Measurements from ENCODE around the gene ZNF747. TPM values are rescaled to one million over a fixed set of nuclear protein-coding genes. Genes with fewer than 3 reads are reported as not detected.

Gene ZNF747
- total RNA-seq, 1 donor from 2014 or later, result 21.6 TPM

DNA sequence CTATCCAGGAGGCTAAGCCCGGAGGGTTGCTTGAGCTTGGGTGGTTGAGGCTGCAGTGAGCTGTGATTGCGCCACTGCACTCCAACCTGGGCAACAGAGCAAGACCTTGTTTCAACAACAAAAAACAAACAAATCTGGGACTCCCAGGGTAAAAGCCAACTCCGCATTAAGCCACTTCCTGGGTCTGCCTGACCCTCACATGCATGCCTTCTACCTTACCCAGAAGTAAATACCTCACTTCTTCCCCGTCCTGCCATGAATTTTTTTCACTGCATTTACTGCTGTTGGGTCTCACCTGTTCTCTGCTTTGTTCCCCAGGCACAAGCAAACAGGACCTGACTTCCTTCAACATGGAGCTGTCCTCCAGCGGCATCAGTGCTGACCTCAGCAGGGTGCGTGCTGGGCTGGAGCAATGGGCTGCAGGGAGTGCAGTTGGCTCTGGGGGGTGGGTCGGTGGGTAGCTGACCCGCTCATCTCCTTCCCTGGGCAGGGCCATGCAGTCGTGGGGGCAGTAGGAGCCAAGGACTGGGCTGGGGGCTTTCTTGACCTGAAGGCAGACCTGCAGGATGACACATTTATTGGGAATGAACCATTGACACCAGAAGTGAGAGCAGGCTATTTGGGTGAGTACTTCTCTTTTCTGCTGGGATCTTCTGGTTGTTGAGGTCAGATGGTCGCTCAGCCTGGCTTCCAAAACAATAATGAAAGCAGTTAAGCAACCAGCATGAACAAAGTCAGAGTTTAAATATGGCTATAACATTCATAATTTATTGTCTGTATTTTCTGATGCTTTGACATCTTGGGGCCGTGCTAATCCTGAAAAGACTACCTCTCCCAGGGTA, 45.7 kb downstream of the ZNF747 start:
- H3K4me3 Mint-ChIP-seq, result no peak overlapping the region
- H3K36me3 Mint-ChIP-seq (ENCODE audit: low read depth), result peaks cover 71% of the 10 kb centered on the region
- peak overlapping the region; percentile 44 for H3K27ac Mint-ChIP-seq
- POLR2A ChIA-PET, result interaction anchor here (0.6 to 2.9 kb wide), 8 partner anchors 16 to 105 kb away, joined by 4 to 10 read pairs (median 6); partner anchors contain the start of gene ITGAL
- TF ChIP-seq, protein P1, sequence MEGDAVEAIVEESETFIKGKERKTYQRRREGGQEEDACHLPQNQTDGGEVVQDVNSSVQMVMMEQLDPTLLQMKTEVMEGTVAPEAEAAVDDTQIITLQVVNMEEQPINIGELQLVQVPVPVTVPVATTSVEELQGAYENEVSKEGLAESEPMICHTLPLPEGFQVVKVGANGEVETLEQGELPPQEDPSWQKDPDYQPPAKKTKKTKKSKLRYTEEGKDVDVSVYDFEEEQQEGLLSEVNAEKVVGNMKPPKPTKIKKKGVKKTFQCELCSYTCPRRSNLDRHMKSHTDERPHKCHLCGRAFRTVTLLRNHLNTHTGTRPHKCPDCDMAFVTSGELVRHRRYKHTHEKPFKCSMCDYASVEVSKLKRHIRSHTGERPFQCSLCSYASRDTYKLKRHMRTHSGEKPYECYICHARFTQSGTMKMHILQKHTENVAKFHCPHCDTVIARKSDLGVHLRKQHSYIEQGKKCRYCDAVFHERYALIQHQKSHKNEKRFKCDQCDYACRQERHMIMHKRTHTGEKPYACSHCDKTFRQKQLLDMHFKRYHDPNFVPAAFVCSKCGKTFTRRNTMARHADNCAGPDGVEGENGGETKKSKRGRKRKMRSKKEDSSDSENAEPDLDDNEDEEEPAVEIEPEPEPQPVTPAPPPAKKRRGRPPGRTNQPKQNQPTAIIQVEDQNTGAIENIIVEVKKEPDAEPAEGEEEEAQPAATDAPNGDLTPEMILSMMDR (IDR thresholded peaks at IDR 0.05), result no peak
- ATAC-seq (ENCODE audit: low read depth), result no peak
- intact Hi-C loops (cut with micrococcal nuclease), result loop anchor here (2.0 kb wide), 1 partner anchor 16 kb away; the partner anchor contains the start of gene ITGAL
- CTCF ChIA-PET, result no interaction called here
- H3K4me1 Mint-ChIP-seq, result peaks cover 4% of the 10 kb centered on the region
- no peaks in the 10 kb centered on the region for H3K27me3 Mint-ChIP-seq
- H3K9me3 Mint-ChIP-seq, result no peaks in the 10 kb centered on the region
- no peak for DNase-seq

DNA sequence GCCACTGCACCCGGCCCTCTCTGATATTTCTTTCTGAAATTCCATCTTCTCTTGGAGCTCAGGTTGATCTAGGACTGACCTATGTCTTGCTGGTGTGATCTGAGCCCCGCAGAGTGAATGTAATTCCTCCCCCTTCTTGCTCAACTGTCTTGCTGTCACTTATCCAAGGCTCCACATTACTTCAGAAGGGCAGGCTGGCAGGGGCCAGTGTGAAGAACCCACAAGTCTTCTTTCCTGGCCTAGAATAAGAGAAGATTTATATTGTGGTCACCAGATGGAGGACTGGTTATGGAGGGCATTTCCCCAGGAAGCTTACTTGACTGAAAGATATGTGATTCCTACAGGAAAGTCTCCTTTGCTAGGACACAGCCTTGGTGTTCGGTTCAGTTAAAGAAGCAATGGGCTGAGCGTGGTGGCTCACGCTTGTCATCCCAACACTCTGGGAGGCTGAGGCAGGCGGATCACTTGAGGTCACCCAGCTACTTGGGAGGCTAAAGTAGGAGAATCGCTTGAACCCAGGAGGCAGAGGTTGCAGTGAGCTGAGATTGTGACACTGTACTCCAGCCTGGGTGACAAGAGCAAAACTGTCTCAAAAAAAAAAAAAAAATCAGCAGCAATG, 48.7 kb downstream of the ZNF747 start:
- POLR2A ChIA-PET, result interaction anchor here (0.7 to 0.8 kb wide), 3 partner anchors 9 to 170 kb away, joined by 3 read pairs; no protein-coding TSS in a partner anchor
- H3K4me3 Mint-ChIP-seq, result no peak overlapping the region
- DNase-seq, result no peak
- peaks cover 76% of the 10 kb centered on the region for H3K36me3 Mint-ChIP-seq (ENCODE audit: low read depth)
- TF ChIP-seq, protein P1 (IDR thresholded peaks at IDR 0.05), result no peak
- H3K27ac Mint-ChIP-seq, result peak overlapping the region; percentile 30
- CTCF ChIA-PET, result no interaction called here
- H3K4me1 Mint-ChIP-seq, result peaks cover 11% of the 10 kb centered on the region
- ATAC-seq (ENCODE audit: low read depth), result no peak
- H3K27me3 Mint-ChIP-seq, result no peaks in the 10 kb centered on the region
- intact Hi-C loops (cut with micrococcal nuclease), result no loop called here
- H3K9me3 Mint-ChIP-seq, result no peaks in the 10 kb centered on the region

- no peak overlapping the region for H3K4me3 Mint-ChIP-seq
- no peaks in the 10 kb centered on the region for H3K9me3 Mint-ChIP-seq
- ChIA-PET CTCF (interaction anchor here (0.7 kb wide), 1 partner anchor 114 kb away, joined by 3 read pairs; no protein-coding TSS in a partner anchor), POLR2A (no interaction called here)
- TF ChIP-seq, protein P1 (IDR thresholded peaks at IDR 0.05), result no peak
- DNase-seq (no peak), ATAC-seq (ENCODE audit: low read depth) (no peak)
- peaks cover 75% of the 10 kb centered on the region for H3K36me3 Mint-ChIP-seq (ENCODE audit: low read depth)
- intact Hi-C loops (cut with micrococcal nuclease), result no loop called here
- no peak overlapping the region for H3K27ac Mint-ChIP-seq
- H3K4me1 Mint-ChIP-seq, result peaks cover 14% of the 10 kb centered on the region
- no peaks in the 10 kb centered on the region for H3K27me3 Mint-ChIP-seq
Measured at GRCh38 chr16:30484887-30485286, 49.8 kb downstream of the ZNF747 start.

DNA sequence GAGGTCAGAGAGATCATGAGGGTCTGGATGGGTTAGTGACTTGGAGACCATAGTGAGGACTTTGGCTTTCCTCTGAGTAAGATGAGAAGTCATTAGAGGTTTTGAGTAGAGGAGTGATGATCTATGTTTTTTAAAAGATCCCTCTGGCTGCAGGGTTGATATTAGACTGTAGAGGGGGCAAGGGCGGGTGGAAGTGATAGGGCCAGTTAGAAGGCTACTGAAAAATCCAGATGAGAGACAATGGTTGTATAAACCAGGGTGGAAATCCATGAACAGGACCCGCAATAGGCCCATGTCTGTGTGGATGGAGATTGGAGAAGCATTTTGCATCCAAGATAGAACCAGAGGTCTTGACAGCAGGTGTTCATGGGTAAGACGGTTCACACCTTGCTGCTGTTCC, 52.3 kb downstream of the ZNF747 start:
- no peak for DNase-seq
- H3K36me3 Mint-ChIP-seq (ENCODE audit: low read depth), result peaks cover 66% of the 10 kb centered on the region
- peaks cover 27% of the 10 kb centered on the region for H3K4me1 Mint-ChIP-seq

More for the DNA sequence above, 52.3 kb downstream of the ZNF747 start:
- H3K27ac Mint-ChIP-seq, result peak overlapping the region; percentile 5
- TF ChIP-seq, protein P1 (IDR thresholded peaks at IDR 0.05), result no peak
- ChIA-PET CTCF (interaction anchor here (0.9 to 1.3 kb wide), 2 partner anchors 9 to 53 kb away, joined by 3 read pairs; no protein-coding TSS in a partner anchor), POLR2A (interaction anchor here (0.6 to 1.4 kb wide), 4 partner anchors 9 to 58 kb away, joined by 3 to 5 read pairs (median 4); partner anchors contain the start of gene DCTPP1)
- no peaks in the 10 kb centered on the region for H3K9me3 Mint-ChIP-seq
- intact Hi-C loops (cut with micrococcal nuclease), result no loop called here
- no peak for ATAC-seq (ENCODE audit: low read depth)
- H3K27me3 Mint-ChIP-seq, result no peaks in the 10 kb centered on the region
- H3K4me3 Mint-ChIP-seq, result no peak overlapping the region

Measured in activated B cell treated with CpG ODN at 0.5 μM for 24 hours (primary cell).